Epithelial cell of proximal tubule (primary cell): ENCODE data around the gene MS4A3. TPM values are rescaled to one million over a fixed set of nuclear protein-coding genes. Genes with fewer than 3 reads are reported as not detected.
A peak's percentile ranks its signal among the peaks of the same experiment; 100 is the strongest.
"Not testable (repeated sequence)": the region's sequence is repeated elsewhere in the genome, so short reads cannot be mapped to it uniquely, and the experiment has no call there.

ENCODE experiments used
- DNase-seq: peaks from one replicate; pipeline ENCODE4 v3.0.0-alpha.2; 2011; ENCODE audit warnings: low read depth
- H3K4me3 ChIP-seq: 2 replicates; pipeline ENCODE4 v1.5.1; 2011; ENCODE audit warnings: low read depth, mild to moderate bottlenecking, low read length
- total RNA-seq: library from RNA; depleted of rRNA; stranded (reverse); fragments of >200 nt; gene quantifications from 2 replicates; pipeline ENCODE4 v1.2.3, GENCODE V29; 2015
- TF ChIP-seq, protein P1 (sequence below): conservative IDR thresholded peaks from 2 replicates; pipeline ENCODE4 v1.5.1; 2012; ENCODE audit warnings: low read depth, mild to moderate bottlenecking, low read length

MS4A3 gene
- total RNA-seq, 1 donor from 2014 or later, result not detected

DNA sequence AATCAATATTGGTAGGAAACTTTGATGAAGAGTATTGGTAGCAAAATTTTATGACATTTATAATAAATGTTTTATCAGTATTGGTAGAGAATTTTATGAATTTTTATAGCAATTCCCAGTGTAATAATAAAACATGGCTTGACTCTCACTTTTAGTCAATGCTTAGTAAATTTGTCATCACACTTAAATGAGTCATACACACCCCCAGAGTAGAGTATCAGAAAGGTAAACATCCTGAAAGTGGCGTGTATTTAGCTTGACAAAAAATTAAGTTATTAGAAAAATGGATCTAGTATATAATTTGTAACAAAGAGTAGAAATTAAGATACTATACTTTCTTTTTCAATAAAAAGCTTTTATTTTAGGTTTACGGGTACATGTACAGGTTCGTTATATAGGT, 2.6 kb downstream of the MS4A3 start:
- TF ChIP-seq, protein P1, sequence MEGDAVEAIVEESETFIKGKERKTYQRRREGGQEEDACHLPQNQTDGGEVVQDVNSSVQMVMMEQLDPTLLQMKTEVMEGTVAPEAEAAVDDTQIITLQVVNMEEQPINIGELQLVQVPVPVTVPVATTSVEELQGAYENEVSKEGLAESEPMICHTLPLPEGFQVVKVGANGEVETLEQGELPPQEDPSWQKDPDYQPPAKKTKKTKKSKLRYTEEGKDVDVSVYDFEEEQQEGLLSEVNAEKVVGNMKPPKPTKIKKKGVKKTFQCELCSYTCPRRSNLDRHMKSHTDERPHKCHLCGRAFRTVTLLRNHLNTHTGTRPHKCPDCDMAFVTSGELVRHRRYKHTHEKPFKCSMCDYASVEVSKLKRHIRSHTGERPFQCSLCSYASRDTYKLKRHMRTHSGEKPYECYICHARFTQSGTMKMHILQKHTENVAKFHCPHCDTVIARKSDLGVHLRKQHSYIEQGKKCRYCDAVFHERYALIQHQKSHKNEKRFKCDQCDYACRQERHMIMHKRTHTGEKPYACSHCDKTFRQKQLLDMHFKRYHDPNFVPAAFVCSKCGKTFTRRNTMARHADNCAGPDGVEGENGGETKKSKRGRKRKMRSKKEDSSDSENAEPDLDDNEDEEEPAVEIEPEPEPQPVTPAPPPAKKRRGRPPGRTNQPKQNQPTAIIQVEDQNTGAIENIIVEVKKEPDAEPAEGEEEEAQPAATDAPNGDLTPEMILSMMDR, result no peak
- DNase-seq, result no peak
- no peak overlapping the region for H3K4me3 ChIP-seq

DNA sequence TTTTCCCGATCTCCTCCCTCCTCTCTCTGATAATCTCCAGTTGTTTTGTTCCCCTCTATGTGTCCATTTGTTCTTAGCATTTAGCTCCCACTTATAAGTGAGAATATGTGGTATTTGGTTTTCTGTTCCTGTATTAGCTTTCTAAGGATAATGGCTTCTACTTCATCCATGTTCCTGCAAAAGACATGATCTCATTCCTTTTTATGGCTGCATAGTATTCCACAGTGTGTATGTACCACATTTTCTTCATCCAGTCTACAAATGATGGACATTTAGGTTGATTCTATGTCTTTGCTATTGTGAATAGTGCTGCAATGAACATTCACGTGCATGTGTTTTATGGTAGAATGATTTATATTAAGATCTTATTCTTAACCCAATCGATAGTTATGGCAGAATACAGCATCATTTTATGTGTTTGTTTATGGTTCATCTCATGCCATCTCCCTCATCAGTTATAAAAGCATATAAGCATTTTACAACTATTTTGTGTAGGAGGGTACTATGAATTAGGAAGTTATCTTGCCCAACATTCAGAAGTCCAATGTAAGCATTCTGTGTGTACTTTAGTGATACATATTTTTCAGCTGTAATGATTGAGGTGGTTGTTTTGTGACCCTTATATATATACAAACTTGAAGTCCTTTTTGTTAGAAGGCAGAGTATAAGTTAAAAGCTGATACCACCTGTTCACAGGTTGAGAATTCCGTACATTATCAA, 3.2 kb downstream of the MS4A3 start:
- TF ChIP-seq, protein P1, result no peak
- DNase-seq, result no peak
- no peak overlapping the region for H3K4me3 ChIP-seq

DNA sequence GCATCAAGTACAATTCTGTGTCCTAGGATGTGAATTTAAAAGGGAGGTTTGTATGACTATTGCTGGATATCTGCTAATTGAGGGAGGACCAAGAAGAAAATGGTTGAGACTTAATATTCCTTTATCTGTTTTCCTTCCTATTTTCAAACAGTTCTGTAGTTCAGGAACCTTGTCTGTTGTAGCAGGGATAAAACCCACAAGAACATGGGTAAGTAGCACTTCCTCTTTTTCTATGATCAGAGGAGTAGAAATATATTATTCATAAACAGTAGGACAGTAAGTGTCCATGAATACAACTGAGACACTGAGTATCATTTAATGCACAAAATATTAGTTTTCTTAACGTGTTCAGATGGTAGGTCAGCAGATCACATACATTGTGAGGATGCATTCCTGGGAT, 7.6 kb downstream of the MS4A3 start:
- TF ChIP-seq, protein P1, result no peak
- DNase-seq, result no peak

DNA sequence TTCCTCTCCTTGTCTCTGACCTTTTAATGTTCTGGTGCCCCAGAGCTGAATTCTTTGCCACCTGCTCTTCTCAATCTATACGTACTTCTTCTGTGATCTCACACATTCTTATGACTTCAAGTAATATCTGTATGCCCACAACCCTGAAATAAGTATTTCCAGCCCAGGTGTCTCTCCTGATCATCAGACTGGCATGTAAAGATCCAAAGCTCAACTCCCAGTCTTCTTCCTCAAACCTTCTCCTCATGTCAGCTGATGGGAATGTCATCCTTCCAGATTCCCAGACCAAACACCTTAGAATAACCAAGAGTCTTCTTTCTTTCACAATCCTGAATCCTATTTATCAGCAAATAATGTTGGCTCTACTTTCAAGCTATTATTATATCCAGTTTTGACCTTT, 9.3 kb downstream of the MS4A3 start:
- DNase-seq, result no peak
- H3K4me3 ChIP-seq, result no peak overlapping the region
- TF ChIP-seq, protein P1, result no peak

More for the DNA sequence above, 7.6 kb downstream of the MS4A3 start:
- H3K4me3 ChIP-seq, result no peak overlapping the region

DNA sequence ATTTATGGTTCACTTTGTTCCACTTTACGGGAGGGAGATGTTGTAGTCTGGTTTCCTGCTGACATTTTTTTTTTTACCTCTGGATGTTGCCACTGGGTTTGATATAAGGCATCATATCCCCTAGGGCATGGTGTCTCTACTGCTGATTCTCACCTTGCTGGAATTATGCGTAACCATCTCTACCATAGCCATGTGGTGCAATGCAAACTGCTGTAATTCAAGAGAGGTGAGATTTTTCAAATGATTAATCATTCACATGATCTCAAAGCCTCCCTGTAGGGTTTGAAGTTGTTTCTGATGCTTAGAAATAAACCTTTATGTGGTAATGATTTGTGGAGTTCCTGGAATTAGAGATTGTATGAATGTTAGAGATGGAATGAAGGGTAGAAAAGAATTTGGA, 13.0 kb downstream of the MS4A3 start:
- peak; percentile 26 for DNase-seq
- no peak overlapping the region for H3K4me3 ChIP-seq
- TF ChIP-seq, protein P1, result no peak

DNA sequence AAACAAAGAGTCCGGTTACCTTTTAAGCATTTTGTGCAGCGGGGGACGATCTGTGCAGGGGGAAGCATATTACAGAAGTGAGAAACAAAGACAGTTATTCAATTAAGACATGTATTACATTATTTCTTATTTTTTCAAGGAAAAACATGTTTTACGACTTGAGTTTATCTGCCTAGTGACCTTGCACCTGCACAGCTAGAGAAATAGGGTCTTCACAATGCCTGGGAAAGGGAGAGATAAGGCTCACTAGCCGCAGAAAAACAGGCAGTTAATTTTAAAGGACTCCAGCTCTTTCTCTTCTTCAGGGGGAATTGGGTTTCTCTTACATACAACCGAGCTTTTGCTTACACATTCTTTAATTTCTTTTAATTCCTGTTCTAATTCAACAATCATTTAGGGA, 15.2 kb downstream of the MS4A3 start:
- not testable (repeated sequence) for DNase-seq, H3K4me3 ChIP-seq

DNA sequence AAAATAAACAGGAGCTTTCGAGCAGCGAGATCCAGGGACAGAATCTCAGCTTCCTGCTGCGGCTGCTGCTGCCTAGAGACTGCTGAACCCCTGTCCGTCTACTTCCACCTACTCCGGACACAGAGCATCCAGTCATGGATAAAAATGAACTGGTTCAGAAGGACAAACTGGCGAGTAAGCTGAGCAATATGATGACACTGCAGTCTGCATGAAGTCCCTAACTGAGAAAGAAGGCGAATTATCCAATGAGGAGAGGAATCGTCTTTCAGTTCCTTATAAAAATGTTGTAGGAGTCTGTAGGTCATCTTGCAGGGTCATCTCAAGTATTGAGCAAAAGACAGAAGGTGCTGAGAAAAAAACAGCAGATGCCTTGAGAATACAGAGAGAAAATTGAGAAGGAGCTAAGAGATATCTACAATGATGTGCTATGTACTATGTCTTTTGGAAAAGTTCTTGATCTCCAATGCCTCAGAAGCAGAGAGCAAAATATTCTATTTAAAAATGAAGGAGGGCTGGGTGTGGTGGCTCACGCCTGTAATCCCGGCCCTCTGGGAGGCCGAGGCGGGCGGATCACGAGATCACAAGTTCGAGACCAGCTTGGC, 20.9 kb downstream of the MS4A3 start:
- no peak for DNase-seq
- H3K4me3 ChIP-seq, result no peak overlapping the region
- TF ChIP-seq, protein P1, result no peak
